Measurements from ENCODE around the gene KREMEN1.
"Not testable (repeated sequence)": the region's sequence is repeated elsewhere in the genome, so short reads cannot be mapped to it uniquely, and the experiment has no call there.

Gene KREMEN1

DNA sequence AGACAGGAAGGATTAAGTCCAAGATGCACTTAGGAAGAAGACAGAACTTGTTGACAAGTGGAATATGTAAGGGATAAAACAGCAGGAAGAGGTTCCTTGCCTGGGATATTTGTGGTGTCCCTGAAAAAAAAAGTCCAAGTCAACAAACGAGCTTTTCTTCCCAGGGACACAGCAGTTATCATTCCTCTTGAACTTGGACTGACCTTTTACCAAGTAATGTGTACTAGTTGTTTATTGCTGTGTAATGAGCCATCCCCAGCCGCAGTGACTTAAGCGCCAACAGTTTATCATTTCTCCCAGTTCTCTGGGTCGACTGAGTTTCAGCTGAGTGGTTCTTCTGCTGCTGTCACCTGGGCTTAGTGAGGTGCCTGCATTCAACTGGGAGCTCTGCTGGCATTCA, 37.0 kb downstream of the KREMEN1 start:
- DNase-seq = no peak

DNA sequence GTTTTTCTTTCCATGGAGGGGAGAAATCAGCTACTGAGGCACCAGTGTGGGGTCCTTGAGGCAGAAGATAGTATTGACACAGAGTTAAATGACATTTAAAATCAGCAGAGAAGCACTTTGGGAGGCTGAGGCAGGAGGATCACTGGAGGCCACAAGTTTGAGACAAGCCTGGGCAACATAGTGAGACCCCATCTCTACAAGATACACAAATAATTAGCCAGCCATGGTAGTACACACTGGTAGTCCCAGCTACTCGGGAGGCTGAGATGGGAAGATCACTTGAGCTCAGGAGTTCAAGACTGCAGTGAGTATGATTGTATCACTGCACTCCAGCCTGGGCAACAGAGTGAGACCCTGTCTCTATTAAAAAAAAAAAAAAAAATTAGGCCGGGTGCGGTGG, 38.1 kb downstream of the KREMEN1 start:
- no peak for DNase-seq

DNA sequence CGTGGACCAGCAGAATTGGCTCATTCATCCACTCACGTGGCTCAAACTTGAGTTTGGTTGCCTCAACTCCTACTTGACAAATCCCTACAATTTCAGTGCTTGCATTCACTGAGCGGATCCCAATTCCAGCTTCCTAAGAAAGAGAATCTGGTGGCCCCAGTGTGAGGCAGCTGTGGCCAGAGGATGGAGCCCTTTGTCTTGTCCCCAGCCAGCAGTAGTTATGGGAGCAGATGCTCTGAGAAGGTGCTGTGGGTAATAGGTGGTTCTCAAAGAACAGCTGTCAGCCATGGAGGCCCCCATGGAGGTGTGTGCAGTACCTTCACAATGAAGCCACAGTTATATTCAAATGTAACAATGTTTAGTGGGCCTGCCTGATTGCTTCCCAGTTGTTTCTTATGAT, 39.3 kb downstream of the KREMEN1 start:
- DNase-seq = no peak

DNA sequence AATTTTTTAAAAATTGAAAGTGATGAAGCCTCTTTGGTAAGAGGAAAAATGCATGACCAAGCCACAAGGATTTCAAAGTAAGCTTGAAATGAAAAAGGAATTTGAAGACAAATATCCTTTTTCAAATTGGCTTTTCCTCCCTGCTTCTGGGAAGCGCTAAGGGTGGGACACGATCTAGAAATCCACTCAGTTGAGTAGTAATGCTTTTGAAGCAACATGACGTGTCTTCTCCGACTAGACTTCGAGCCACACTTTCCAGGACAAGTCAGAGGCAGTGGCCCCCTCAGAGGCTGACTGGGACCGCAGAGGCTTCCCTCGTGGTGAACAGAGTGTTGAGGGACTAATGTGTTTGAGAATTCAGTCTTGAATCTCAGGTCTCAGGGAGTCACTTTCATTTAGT, 39.8 kb downstream of the KREMEN1 start:
- DNase-seq = no peak

DNA sequence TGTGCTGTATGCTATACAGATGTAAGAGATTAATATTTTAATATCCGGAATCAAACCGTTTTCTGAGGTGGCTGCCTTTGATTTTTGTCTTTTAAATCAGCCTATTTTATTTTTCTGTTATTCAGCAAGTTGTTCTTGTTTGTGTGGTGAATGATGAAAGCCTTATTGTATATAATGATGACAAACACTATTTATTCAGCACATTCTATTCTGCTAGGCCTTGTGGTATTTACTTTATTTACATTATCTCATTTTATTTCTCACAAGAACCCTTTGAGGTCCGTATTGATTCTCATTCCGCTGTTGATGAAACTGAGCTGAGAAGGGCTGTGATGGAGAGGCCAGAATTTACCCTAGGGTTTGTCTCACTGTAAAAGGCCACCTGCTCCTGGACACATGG, 40.5 kb downstream of the KREMEN1 start:
- DNase-seq = no peak

DNA sequence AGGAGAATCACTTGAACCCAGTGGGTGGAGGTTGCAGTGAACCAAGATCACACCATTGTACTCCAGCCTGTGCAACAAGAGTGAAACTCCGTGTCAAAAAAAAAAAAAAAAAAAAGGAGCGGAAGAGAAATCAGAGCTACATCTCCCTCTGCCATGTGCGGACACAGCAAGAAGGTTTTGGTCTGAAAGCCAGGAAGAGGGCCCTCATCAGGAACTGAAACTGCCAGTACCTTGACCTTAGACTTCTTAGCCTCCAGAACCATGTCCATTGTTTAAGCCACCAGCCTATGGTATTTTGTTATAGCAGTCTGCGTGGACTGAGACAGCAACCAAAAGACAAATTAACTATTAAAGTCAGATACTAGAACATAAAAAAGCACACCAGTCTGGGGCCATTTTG, 41.6 kb downstream of the KREMEN1 start:
- no peak for DNase-seq

DNA sequence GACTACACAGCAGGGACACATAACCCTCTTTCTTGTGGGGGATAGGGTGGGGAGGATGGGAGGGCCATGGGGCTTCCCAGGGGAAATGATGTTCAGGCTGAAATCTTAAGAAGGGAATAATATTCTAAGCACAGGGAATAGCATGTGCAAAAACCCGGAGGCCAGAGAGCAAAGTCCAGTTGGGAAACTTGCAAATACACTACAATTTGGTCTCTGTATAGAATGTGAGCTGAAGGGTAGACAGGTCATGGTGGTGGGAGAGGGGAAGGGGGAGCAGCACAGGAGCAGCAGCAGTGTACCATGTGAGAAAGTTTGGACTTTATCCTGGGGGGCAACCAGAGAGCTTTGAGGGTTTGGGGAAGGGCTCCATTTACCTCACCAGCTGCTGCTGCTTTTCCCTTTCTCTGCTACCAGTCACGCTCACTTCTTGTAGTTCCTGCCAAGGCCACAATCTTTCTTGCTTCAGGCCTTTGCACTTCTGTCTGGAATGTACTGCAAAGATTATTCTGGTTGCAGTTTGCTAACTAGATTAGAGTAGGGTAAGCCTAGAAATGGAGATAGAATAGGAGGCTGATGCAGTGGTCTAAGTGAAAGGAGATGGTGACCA, 43.0 kb downstream of the KREMEN1 start:
- DNase-seq = no peak

DNA sequence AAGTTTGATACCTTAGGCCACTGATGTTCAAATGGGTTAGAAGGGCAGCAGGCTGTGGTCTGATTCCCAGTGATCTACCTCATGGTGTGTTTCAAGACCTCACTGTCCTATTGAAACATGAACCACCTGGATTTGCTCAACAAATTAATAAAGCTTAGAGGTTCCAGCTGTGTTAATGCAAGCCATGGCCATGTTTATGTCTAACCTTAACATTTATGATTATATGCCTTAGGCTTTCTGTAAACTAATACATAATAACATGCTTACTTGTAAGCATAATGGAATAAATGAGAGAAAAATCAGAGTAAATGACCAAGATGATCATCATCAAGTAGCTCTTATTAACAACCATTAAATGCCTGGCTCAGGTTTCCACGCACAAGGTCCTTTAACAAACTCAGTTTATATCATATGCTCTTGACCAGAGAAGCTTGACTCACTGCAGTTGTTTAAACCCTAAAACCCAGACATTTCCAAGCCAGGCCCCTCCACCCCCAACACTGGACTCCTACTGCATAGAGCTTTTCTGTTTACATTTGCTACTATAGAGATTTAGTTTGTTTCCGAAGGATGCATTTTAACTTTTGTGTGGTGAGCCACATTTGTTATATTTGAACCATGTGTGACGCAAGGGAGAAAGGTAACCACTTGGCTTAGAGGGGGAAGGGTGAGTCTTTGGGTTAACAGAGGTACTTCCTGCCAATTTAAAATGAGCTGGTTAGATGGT, 43.7 kb downstream of the KREMEN1 start:
- no peak for DNase-seq

DNA sequence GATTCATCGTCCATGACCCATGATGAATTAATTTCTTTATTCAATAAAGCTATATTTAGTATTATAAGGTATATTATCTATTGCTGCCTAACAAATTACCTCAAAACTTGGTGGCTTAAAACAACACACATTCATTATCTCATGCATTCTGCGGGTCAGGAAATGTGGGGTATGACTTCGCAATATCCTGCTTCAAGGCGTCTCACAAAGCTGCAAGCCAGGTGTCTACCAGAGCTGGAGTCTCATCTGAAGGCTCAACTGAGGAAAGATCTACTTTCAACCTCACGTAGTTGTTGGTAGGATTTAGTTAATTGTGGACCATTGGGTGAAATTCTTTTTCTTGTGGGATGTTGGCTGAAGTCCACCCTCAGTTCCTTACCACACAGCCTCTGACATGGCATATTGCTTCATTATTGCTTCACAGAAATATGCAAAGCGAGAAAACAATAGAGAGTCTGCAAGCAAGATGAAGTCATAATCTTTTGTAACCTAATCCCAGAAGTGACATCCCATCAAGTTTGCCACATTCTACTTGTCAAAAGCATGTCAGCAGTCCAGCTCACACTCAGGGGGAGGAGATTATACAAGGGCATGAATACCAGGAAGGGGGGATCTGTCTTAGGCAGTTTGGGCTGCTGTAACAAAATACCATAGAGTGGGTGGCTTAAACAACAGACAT, 45.1 kb downstream of the KREMEN1 start:
- no peak for DNase-seq

DNA sequence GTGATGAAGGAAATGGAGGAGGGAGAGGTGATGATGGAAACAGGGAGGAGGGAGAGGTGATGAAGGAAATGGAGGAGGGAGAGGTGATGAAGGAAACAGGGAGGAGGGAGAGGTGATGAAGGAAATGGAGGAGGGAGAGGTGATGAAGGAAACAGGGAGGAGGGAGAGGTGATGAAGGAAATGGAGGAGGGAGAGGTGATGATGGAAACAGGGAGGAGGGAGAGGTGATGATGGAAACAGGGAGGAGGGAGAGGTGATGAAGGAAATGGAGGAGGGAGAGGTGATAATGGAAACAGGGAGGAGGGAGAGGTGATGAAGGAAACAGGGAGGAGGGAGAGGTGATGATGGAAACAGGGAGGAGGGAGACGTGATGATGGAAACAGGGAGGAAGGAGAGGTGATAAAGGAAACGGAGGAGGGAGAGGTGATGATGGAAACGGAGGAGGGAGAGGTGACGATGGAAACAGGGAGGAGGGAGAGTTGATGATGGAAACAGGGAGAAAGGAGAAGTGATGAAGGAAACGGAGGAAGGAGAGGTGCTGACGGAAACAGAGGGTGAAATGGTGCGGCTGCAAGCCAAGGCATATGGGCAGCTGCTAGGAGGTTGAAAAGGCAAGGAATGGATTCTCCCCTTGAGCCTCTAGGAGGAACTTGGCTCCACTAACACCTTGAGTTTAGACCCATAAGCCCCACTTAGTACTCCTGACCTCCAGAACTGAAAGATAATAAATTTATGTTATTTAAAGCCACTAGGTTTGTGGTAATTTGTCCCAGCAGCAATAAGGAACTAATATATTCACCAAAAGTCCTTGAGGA, 47.5 kb downstream of the KREMEN1 start:
- DNase-seq = not testable (repeated sequence)

DNA sequence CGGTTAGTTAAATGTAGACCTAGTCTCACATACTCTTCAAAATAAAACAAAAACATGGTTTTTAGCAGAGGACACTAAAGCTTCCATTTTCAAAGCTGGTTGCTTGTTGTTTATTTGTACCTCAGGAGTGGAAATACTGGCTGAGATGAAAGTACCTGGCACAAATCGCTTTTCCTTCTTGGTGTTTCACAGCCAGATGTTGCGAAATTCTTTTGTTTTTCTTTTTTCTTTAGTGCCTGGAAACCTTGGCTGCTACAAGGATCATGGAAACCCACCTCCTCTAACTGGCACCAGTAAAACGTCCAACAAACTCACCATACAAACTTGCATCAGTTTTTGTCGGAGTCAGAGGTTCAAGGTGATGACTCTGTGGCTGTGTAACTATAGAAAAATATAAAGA, 48.3 kb downstream of the KREMEN1 start:
- no peak for DNase-seq

DNA sequence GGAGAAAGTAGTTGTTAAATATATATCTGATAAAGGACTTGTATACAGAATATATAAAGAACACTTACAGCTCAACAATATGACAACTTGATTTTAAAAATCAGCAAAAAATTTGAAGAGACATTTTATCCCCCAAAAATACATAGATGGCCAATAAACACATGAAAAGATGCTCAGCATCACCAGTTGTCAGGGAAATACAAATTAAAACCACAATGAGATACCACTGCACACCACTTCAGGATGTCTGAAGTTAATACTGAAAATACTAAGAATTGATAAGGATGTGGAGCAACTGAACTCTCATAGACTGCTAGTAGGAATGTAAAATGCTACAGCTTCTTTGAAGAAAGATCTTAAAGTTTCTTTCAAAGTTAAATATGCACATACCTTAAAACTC, 49.2 kb downstream of the KREMEN1 start:
- DNase-seq = no peak

DNA sequence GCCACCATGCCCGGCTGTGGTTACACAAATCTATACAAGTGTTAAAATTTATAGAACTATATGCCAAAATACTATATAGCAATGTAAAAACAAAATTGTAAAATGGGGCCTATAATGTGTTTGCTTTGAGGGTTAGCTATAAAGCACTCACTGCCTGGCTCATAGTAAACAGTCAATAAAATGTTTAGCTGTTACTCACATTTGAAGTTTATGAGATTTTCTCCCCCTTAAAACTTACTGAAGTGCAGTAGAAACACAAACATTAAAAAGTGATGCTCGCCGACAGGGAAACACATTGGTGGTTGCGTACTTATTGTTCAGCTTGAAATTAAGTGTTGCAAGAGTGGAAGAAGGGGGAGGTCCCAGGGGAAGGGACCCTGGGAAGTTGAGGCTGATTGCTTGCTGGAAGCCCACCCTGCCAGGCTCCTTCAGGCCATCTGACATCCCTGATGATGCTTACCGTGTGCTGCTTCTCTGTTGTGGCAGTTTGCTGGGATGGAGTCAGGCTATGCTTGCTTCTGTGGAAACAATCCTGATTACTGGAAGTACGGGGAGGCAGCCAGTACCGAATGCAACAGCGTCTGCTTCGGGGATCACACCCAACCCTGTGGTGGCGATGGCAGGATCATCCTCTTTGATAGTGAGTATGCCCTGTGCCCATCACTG, 52.1 kb downstream of the KREMEN1 start:
- DNase-seq = no peak

DNA sequence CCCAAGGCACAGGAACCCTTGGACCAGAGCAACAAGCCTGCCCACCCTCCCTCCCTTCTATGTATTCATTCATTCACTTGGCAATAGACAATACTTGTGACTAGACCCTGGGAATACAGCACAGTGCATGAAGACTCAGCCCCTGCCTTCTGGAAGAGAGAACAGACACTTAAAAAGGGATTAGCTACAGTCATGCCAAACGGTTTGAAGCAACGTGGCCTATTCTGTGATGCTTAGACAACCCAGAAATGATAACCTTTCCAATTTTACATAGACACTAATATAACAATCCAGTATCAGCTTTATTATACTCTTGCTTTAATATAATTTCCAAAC, 52.6 kb downstream of the KREMEN1 start:
- no peak for DNase-seq

DNA sequence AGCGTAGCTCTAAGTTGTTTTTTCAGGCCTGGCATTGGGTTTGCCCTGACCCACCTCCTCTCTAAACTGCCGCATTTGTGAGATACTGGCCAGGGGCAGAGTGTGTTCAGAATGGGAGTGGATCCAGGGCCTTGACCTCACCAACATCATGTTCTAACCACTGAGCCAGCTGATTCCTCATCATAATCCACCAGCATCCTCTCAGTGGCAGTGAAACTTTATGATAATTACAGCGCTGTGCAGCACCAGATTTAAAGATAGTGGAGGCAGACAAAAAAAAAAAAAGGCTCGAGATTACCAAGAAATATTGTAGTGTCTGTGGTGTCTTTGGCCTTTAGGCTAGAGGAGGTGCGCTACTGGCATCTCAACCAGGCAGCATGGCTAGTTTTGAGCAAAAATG, 53.0 kb downstream of the KREMEN1 start:
- no peak for DNase-seq

DNA sequence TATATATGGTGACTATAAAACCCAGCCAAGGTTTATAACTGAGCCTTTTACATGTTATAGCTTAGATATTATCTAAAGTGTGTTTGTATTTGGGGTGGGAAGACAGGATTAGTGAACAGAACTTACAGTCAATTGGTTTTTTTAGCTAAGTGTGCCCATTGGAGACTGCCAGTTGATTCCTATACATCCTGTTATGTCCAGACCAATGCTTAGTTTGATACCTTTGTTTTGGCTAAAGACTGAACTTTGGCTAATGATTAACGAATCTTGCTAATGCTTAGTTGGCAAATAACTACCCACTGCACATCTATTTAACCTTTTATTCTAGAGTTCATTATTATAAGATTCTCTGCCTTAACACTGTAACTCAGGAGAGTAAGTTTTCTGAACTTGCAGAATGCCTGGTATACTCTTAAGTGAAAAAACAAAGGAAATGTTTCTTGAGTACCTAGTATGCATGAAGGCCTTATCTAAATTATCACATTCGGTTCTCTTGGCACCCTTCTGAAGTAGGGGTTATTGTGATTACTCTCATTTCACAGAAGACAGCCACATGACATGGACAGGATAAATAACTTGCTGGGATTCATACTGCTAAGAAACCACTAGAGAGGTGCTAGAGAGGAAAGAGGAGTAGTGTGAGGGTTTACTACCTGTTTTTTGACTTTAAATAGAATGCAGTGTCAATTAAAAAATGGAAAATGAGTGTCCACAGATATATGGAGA, 54.0 kb downstream of the KREMEN1 start:
- DNase-seq = no peak

DNA sequence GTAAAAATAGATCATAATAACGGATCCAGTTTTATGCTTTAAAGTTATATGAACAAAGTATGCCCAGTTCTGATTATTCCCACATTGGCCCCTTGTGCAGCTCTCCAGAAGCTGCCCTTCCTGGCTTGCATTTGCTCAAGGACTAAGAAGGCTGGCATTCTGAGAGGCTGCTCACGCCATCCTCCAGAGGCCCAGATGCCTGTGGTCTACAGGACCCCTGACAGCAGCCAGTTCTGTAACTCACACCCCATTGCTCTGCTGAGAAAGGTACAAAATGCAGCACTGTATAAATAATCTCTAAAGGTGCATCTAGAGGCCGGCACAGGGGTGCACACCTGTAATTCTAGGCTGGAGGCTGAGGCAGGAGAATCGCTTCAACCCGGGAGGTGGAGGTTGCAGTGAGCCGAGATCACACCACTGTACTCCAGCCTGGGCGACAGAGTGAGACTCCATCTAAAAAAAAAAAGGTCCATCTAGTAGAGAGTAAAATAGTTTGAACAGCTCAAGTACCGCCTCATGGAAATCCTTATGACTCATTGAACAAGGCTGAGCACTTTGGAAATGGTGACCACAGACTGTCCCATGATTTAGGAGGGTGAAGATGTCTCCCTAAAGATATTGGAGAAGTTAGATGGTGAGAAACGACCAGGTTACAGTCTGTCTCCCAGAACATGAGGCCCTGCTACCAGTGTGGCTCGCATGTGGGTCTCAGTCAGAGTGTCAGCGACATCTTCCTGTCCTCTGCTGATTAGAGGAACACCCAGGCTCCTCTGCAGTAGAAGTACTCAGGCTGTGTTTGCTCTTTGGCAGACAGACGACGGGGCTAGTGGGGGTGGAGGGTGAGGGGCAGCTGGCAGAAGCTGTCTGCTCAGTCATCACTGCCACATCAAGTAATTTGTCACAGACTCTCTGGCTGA, 56.3 kb downstream of the KREMEN1 start:
- DNase-seq = no peak

DNA sequence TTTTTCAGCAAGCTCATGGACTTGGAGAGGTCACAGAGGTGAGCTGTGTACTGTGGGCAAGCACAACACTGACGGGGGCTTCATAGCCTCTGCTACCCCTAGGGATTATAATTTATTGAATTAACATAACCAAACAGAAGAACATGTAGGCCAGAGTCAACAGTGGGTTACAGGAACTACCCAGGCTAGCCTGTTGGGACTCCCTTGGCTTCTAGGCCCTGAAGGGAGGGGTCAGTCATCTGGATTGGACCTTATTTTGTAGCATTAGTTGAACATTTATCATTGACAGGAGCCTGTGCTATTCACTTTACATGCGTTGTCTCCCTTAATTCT, 56.9 kb downstream of the KREMEN1 start:
- no peak for DNase-seq

DNA sequence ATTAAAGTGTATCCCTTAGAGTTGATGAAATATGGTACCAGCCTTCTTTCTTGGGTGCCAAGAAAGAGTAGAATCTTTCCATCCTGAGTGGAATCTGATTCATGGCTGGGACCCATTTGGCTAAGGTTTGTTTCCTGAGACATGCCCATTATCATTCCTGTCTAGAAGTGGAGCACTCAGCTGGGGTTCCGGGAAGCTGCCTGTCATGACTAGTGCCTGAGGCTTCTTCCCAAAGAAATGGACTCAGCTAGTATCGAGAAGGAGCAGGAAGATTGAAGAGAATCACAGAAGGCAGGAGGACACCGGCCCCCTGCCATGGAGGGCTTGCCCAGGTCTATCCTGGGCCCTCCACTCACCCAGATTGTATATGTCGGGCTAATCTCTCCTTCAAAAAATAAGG, 57.6 kb downstream of the KREMEN1 start:
- no peak for DNase-seq

DNA sequence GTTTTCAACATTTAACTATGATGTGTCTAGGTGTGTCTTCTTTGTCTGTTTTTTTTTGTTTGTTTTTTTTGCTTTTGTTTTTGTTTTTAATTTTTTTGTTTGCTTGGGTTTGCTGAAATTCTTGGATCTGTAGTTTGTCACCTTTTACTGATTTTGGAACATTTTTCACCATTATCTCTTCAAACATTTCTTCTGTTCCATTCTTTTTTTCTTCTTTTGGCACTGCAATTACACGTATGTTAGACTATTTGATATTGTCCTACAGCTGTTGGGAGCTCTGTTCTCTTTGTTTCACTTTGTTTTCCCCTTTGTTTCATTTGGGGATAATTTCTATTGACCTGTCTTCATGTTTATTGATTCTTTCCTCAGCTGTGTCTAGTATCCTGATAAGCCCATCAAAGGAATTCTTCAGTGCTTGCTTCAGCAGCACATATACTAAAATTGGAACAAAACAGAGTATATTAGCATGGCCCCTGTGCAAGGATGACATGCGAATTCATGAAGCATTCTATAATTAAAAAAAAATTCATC, 60.8 kb downstream of the KREMEN1 start:
- no peak for DNase-seq

DNA sequence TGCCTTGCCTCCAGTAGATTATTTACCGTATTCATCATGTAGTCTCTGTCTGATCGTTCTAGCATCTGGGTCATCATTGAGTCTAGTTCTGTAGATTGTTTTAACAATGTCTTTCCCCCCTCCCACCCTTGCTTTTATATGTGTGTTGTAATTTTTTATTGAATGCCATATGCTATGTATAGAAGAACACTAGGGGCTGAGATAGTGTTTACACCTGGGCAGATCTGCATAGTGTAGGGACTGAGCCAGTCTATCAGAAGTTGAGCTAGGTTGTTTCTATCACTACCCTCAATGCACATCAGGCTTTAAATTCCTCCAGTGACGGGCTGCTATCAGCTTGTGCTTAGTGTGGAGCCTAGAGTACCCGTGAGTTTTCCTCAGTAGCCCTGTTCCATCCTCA, 61.6 kb downstream of the KREMEN1 start:
- DNase-seq = no peak
